CD4-positive, CD25-positive, alpha-beta regulatory T cell (primary cell): ENCODE data around the gene RNF225. TPM values are rescaled to one million over a fixed set of nuclear protein-coding genes. Genes with fewer than 3 reads are reported as not detected.
A peak's percentile ranks its signal among the peaks of the same experiment; 100 is the strongest.
"Not testable (repeated sequence)": the region's sequence is repeated elsewhere in the genome, so short reads cannot be mapped to it uniquely, and the experiment has no call there.

Experiments
- ATAC-seq, 2 donors: fragments of 150-1000 bp; cut with Tn5 transposase; one replicate each; pipeline ENCODE4 v1.10.0; 2021; ENCODE audit warnings: low read depth in 2 of 2, moderate number of reproducible peaks in 2 of 2, moderate library complexity in 1 of 2
- DNase-seq, 3 donors: peaks; one replicate each; pipeline versions ENCODE4 v3.0.0 to v3.0.0-alpha.2; 2012 to 2022; ENCODE audit warnings: mixed read lengths in 1 of 3
- H3K27ac ChIP-seq: one replicate; pipeline ENCODE4 v1.7.0; 2013; ENCODE audit warnings: mild to moderate bottlenecking, low read length; ENCODE audit not compliant: insufficient read depth, poor library complexity, severe bottlenecking
- H3K27me3 ChIP-seq: one replicate; pipeline ENCODE4 v1.7.0; 2013; ENCODE audit warnings: low read length; ENCODE audit not compliant: control insufficient read depth, insufficient read depth
- H3K36me3 ChIP-seq: one replicate; pipeline ENCODE4 v1.7.0; 2013; ENCODE audit warnings: mild to moderate bottlenecking, low read length, moderate library complexity; ENCODE audit not compliant: control insufficient read depth, insufficient read depth
- H3K4me1 ChIP-seq: 2 replicates; pipeline ENCODE4 v1.7.0; 2013; ENCODE audit warnings: mild to moderate bottlenecking, low read length; ENCODE audit not compliant: insufficient read depth, control insufficient read depth, poor library complexity, severe bottlenecking
- H3K4me3 ChIP-seq: one replicate; pipeline ENCODE4 v1.7.0; 2013; ENCODE audit warnings: low read depth, mild to moderate bottlenecking, low read length, moderate library complexity
- H3K9me3 ChIP-seq, 2 experiments: 1 replicate in 1 of 2; 2 replicates in 1 of 2; pipeline ENCODE4 v1.7.0; 2013; ENCODE audit warnings: low read length in 2 of 2, mild to moderate bottlenecking in 1 of 2, moderate library complexity in 1 of 2; ENCODE audit not compliant: control insufficient read depth in 2 of 2
- H3K27ac Mint-ChIP-seq, 3 donors: one replicate each; pipeline ENCODE4 v1.8.0; 2020 to 2022; ENCODE audit warnings: mild to moderate bottlenecking in 3 of 3, mixed read lengths in 3 of 3, moderate library complexity in 2 of 3
- H3K27me3 Mint-ChIP-seq: one replicate; pipeline ENCODE4 v1.8.0; 2022; ENCODE audit warnings: mild to moderate bottlenecking, mixed read lengths
- H3K36me3 Mint-ChIP-seq: one replicate; pipeline ENCODE4 v1.8.0; 2020; ENCODE audit warnings: mixed read lengths
- H3K4me1 Mint-ChIP-seq, 4 donors: one replicate each; pipeline ENCODE4 v1.8.0; 2020 to 2022; ENCODE audit warnings: mixed read lengths in 4 of 4, mild to moderate bottlenecking in 1 of 4
- H3K4me3 Mint-ChIP-seq, 4 donors: one replicate each; pipeline ENCODE4 v1.8.0; 2020 to 2022; ENCODE audit warnings: mild to moderate bottlenecking in 4 of 4, mixed read lengths in 4 of 4, moderate library complexity in 3 of 4
- H3K9me3 Mint-ChIP-seq, 7 donors: one replicate each; pipeline ENCODE4 v1.8.0; 2020 to 2022; ENCODE audit warnings: mixed read lengths in 7 of 7, mild to moderate bottlenecking in 3 of 7, moderate library complexity in 2 of 7
- polyA plus RNA-seq, 4 donors: library from polyadenylated mRNA; unstranded; fragments of 300-500 nt; fragmentation: Illumina TruSeq; gene quantifications; one replicate each; pipeline ENCODE4 v1.2.3, GENCODE V29; 2021
- total RNA-seq: library from RNA; stranded (reverse); gene quantifications from one replicate; pipeline ENCODE4 v1.2.3, GENCODE V29; 2022

The RNF225 gene
- total RNA-seq: 0.39 TPM
- not detected for polyA plus RNA-seq

DNA sequence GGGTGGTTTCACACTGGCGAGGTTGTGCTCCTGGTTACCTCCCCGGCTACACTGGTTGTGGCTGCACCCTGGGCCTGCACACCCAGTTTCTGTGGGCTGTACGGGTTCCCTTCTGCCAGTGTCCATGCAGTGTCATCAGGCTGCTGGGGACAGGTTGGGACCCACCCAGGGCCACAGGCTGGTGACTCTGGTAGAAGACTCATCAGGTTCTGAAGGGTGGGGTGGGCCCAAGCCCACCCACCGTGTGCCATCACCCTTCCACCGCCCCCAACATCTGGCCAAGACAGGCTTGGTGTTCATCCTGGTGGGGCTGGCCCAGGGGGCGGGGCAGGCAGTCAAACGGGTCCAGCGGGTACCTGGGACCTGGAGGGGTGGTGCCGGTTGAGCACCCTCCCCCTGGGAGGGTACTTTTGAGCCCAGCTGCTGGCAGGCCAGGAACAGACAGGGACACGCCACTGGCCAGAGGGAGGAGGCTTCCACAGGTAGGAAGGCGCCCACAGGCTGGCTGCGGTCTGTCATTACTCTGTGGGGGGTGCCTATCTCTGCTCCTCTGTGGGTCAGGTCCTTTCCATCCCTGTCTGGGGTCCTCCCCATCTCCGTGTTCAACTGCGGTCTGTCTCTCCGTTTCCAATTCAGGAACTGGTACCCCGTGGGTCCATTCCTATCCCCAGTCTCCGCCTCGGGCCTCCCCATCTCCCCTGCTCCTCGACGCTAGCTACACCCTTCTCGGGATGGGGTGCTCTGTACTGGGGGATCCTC lies at the start of gene RNF225:
RNF225 (plus strand) TSS at position 437 of the 759 bp plus-strand sequence. CDS start 434 bp downstream, outside the sequence.
- Mint-ChIP-seq H3K4me3 (peak within 1 kb of the TSS in 2 of 4 donors; percentile 47 to 61), H3K4me1 (peaks cover 0 to 25% (median 7%) of the 10 kb centered on the region in 4 donors), H3K27me3 (peaks cover 13% of the 10 kb centered on the region), H3K36me3 (peaks cover 20% of the 10 kb centered on the region), H3K9me3 (no peaks in the 10 kb centered on the region), H3K27ac (no peak within 1 kb of the TSS)
- Histone ChIP-seq H3K4me3 (no peak within 1 kb of the TSS), H3K36me3 (peaks cover 36% of the 10 kb centered on the region), H3K4me1 (peaks cover under 1% of the 10 kb centered on the region), H3K27ac (no peak within 1 kb of the TSS), H3K27me3 (no peaks in the 10 kb centered on the region), H3K9me3 (no peaks in the 10 kb centered on the region)
- ATAC-seq: no peak
- DNase-seq: no peak

DNA sequence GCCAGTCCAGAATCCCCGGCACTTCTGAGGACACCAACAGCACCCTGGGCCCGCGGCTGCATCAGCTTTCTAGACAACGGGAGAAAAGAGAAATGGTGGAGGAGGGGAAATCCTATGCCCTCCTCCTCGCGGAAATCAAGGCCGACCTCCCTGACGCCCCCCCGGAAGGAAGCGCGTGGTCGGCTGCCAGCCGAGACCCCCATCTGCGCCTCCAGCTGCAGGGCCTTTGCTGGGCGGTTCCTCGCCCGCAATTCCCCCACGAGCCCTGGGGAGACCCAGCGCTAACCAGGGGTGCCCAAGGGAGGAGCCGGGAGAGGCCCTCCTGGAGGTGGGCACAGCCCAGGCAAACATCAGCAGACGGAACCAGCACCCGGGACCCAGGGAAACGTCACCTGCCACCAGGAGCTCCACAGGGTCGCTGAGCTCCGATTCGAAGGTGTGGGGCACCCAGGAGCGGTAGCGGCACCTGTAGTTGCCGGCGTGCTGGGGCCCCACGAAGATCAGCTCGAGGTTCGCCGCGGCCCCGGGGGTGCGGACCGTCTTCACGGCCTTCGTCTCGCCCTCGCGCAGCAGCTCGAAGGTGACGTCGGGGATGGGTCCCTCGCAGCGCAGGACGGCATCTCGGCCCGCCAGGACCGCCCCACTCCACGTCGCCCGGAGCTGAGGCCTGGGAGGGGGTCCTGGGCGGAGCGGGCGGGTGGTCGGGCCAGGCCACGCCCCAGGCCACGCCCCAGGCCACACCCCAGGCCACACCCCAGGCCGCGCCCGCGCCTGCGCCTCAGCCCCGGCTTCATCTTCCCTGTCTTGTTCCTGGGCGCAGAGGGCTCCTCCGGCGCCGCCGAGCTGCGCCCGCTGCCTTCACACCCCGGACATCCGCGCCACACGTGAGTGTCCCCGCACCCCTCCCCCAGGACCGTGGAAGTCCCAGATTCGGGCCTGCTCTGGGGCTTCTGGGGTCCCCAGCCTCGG lies 48.2 kb upstream of the RNF225 start:
- Histone ChIP-seq H3K9me3 (no peaks in the 10 kb centered on the region), H3K4me3 (peak overlapping the region; percentile 69), H3K27ac (peak overlapping the region; percentile 70), H3K27me3 (no peaks in the 10 kb centered on the region), H3K36me3 (no peaks in the 10 kb centered on the region), H3K4me1 (peaks cover 20% of the 10 kb centered on the region)
- Mint-ChIP-seq H3K4me3 (peak overlapping the region; percentile 89 to 96 (median 92)), H3K27ac (peak overlapping the region; percentile 86 to 93 (median 90)), H3K36me3 (peaks cover 12% of the 10 kb centered on the region), H3K4me1 (peaks cover 0 to 32% (median 17%) of the 10 kb centered on the region in 4 donors), H3K9me3 (peaks cover 0 to 2% (median 0%) of the 10 kb centered on the region in 7 donors), H3K27me3 (peaks cover 5% of the 10 kb centered on the region)
- DNase-seq (peak; percentile 61 to 73 (median 66)), ATAC-seq (peak; percentile 89)

DNA sequence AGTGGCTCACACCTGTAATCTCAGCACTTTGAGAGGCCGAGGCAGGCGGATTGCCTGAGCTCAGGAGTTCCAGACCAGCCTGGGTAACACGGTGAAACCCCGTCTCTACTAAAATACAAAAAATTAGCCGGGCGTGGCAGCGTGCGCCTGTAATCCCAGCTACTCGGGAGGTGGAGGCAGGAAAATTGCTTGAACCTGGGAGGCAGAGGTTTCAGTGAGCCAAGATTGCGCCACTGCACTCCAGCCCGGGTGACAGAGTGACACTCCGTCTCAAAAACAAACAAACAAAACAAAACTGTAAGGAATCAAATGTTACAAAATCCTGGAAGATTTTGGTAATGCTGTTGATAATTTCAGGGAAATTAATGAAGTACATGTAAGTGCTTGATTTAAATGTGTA lies 47.4 kb upstream of the RNF225 start:
- not testable (repeated sequence) for ATAC-seq
- Mint-ChIP-seq H3K4me3 (peak overlapping the region; percentile 89 to 96 (median 92)), H3K4me1 (peaks cover 0 to 35% (median 17%) of the 10 kb centered on the region in 4 donors)

DNA sequence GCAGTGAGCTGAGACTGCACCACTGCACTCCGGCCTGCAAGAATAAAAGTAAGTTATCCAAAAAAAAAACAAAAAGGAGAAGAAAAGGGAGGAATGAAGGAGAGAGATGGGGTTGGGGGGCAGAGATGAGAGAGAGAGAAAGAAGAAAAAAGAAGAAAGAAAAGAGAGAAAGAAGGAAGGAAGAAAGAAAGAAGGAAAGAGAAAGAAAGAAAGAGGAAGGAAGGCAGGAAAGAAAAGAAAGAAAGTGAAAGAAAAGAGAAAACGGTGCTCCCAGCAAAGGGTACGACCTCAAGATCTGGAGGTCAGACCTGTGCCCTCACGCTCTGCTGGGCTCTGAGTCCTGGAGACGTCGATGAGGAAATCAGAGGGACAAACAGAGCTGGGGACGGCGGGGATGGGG lies 45.9 kb upstream of the RNF225 start:
- peaks cover 5% of the 10 kb centered on the region for H3K27me3 Mint-ChIP-seq
- peaks cover 20% of the 10 kb centered on the region for H3K4me1 ChIP-seq
- H3K27ac Mint-ChIP-seq: no peak overlapping the region
- H3K4me1 Mint-ChIP-seq: peaks cover 0 to 35% (median 17%) of the 10 kb centered on the region in 4 donors
- peaks cover 0 to 2% (median 0%) of the 10 kb centered on the region in 7 donors for H3K9me3 Mint-ChIP-seq
- no peaks in the 10 kb centered on the region for H3K36me3 ChIP-seq
- H3K9me3 ChIP-seq: no peaks in the 10 kb centered on the region
- no peaks in the 10 kb centered on the region for H3K27me3 ChIP-seq
- H3K36me3 Mint-ChIP-seq: peaks cover 8% of the 10 kb centered on the region
- DNase-seq: no peak
- H3K4me3 ChIP-seq: no peak overlapping the region
- H3K4me3 Mint-ChIP-seq: peak overlapping the region in 2 of 4 donors; percentile 27 to 46
- H3K27ac ChIP-seq: no peak overlapping the region
- no peak for ATAC-seq

More for the DNA sequence above, 47.4 kb upstream of the RNF225 start:
- Histone ChIP-seq H3K4me3 (peak overlapping the region; percentile 69), H3K4me1 (peaks cover 20% of the 10 kb centered on the region), H3K27ac (peak overlapping the region; percentile 57)
- H3K27me3 Mint-ChIP-seq, DNase-seq, H3K9me3 Mint-ChIP-seq, H3K27me3 ChIP-seq, H3K9me3 ChIP-seq, H3K36me3 ChIP-seq, H3K36me3 Mint-ChIP-seq: not testable (repeated sequence)
- peak overlapping the region; percentile 43 to 93 (median 60) for H3K27ac Mint-ChIP-seq

DNA sequence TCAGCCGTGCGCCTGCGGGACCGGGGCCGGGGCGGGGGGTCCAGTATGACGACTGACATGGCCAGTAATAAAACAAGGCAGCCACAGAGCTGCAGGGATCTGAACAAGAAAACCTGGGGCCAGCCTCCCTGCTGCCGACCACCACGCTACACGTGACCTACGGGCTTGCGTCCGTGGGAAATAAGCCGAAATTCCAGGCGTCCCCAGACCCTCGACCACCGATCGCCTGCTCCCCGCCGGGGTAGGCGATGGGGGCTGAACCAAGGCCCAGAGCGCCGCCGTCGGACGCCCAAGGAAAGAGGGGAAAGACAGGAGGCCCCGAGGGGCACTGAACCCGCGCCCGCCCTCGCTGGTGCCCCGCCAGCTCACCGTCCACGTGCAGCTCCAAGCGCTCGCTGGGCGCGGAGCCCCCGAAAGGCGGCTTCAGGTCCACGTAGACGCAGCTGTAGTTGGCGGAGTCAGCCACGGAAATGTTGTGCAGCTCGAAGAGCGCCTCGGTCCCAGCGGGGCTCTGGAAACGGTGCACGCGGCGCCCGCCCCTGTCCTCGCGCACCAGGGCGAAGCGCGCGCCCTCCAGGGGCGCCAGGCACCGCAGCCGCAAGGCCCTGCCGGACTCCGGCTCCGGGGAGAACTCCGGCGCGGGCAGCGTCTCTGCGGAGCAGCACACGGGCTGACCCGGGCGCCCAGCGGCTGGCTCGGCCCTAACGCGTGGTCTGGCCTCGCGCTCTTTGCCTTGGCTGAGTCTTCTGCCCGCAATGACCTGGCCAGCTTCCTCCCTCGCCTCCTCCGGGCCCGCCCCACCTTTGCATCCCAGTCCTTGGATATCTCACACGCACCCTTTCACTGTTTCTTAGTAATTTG lies 45.2 kb upstream of the RNF225 start:
- Histone ChIP-seq H3K9me3 (no peaks in the 10 kb centered on the region), H3K36me3 (no peaks in the 10 kb centered on the region), H3K27me3 (no peaks in the 10 kb centered on the region), H3K4me1 (peaks cover 20% of the 10 kb centered on the region), H3K27ac (no peak overlapping the region), H3K4me3 (no peak overlapping the region)
- H3K27me3 Mint-ChIP-seq: peaks cover 5% of the 10 kb centered on the region
- peaks cover 0 to 2% (median 0%) of the 10 kb centered on the region in 7 donors for H3K9me3 Mint-ChIP-seq
- no peak overlapping the region for H3K27ac Mint-ChIP-seq
- H3K36me3 Mint-ChIP-seq: peaks cover 8% of the 10 kb centered on the region
- no peak overlapping the region for H3K4me3 Mint-ChIP-seq
- ATAC-seq (no peak), DNase-seq (no peak)
- peaks cover 0 to 33% (median 17%) of the 10 kb centered on the region in 4 donors for H3K4me1 Mint-ChIP-seq

DNA sequence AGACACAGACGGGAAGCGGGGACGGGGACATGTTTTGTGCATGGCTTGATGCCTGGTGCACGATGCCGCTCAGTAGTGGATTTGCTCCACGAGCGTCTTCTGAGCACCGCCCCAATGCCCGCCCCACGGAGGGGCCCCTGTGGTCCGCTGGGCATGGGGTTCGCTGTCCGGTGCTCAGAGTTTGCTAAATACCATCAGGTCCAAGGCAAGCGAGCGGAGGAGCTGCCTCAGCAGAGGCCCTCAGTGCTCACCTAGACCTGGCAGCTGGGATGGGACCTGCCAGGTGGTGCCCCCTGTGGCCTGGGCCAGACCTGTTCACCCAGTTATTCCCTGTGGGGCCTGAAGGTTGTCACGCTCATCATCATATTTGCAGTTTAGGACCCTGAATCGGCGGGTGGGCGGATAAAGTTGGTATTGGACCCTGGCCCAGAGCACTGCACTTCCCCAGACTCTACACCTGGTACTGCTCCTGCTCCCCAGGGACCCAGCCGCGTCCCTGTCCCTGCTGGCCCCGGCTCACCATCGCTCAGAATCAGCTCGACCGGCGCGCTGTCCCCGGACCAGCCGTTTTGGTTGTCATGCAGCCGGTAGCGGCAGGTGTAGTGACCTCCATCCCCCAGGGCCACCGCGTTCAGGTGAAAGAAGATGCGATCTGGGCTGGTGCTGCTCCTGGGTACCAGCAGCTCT lies 44.4 kb upstream of the RNF225 start:
- DNase-seq (no peak), ATAC-seq (no peak)
- no peaks in the 10 kb centered on the region for H3K9me3 ChIP-seq
- no peaks in the 10 kb centered on the region for H3K27me3 ChIP-seq
- peaks cover 22% of the 10 kb centered on the region for H3K4me1 ChIP-seq
- Mint-ChIP-seq H3K27ac (no peak overlapping the region), H3K27me3 (peaks cover 5% of the 10 kb centered on the region), H3K4me3 (peak overlapping the region in 1 of 4 donors; percentile 4), H3K9me3 (peaks cover 0 to 2% (median 0%) of the 10 kb centered on the region in 7 donors), H3K36me3 (peaks cover 8% of the 10 kb centered on the region), H3K4me1 (peaks cover 0 to 31% (median 11%) of the 10 kb centered on the region in 4 donors)
- H3K4me3 ChIP-seq: no peak overlapping the region
- H3K36me3 ChIP-seq: no peaks in the 10 kb centered on the region
- no peak overlapping the region for H3K27ac ChIP-seq
